Measurements from ENCODE around the gene FAM227B. TPM values are rescaled to one million over a fixed set of nuclear protein-coding genes. Genes with fewer than 3 reads are reported as not detected.

Gene FAM227B
- total RNA-seq, 1 experiment from 2014 or later = 0.98 TPM

- Histone ChIP-seq H3K27ac (ENCODE audit: low read length) (no peak overlapping the region), H3F3A (ENCODE audit: low read length, unreplicated experiment) (no peaks in the 10 kb centered on the region), H4K20me1 (ENCODE audit: low read length) (no peaks in the 10 kb centered on the region), H3K9me3 (ENCODE audit: low read length) (no peaks in the 10 kb centered on the region), H3K4me3 (ENCODE audit: low read length) (no peak overlapping the region), H3K79me2 (ENCODE audit: low read length) (no peaks in the 10 kb centered on the region), H3K36me3 (ENCODE audit: low read depth, low read length) (no peaks in the 10 kb centered on the region), H3K27me3 (ENCODE audit: low read length) (no peaks in the 10 kb centered on the region), H2AFZ (ENCODE audit: low read length) (no peak overlapping the region), H3K4me1 (ENCODE audit: insufficient read depth, low read length) (no peaks in the 10 kb centered on the region), H3K4me2 (ENCODE audit: low read length) (no peak overlapping the region), H3K9ac (ENCODE audit: low read length) (no peak overlapping the region), H3K9me2 (replicated peaks; ENCODE audit: low read length) (no peaks in the 10 kb centered on the region)
- ATAC-seq (no peak), DNase-seq (no peak)
- TF ChIP-seq CTCF (conservative IDR thresholded peaks at IDR 0.05; ENCODE audit: low read depth, low read length) (no peak), EZH2 (IDR thresholded peaks at IDR 0.05; ENCODE audit: low read length, unreplicated experiment) (no peak), EZH2phosphoT487 (IDR thresholded peaks at IDR 0.05; ENCODE audit: borderline replicate concordance, low read length) (no peak)
- POLR2A ChIA-PET (ENCODE audit: unreplicated experiment) = no interaction called here
- no TSS peak for BruUV-seq (replicated peaks)
- intact Hi-C loops (cut with micrococcal nuclease) = loop anchor here (5.0 kb wide), 2 partner anchors 563 to 627 kb away; no protein-coding TSS in a partner anchor
- CTCF ChIA-PET = no interaction called here
Observed at GRCh38 chr15:49424954-49425353, 195.7 kb downstream of the FAM227B start.

GRCh38 chr15:49423901-49424550 is 196.6 kb downstream of the FAM227B start:
- Histone ChIP-seq H3K4me1 (ENCODE audit: insufficient read depth, low read length) (no peaks in the 10 kb centered on the region), H3K9me3 (ENCODE audit: low read length) (no peaks in the 10 kb centered on the region), H2AFZ (ENCODE audit: low read length) (no peak overlapping the region), H3K36me3 (ENCODE audit: low read depth, low read length) (no peaks in the 10 kb centered on the region), H3K27ac (ENCODE audit: low read length) (no peak overlapping the region), H3K4me2 (ENCODE audit: low read length) (no peak overlapping the region), H4K20me1 (ENCODE audit: low read length) (no peaks in the 10 kb centered on the region), H3K79me2 (ENCODE audit: low read length) (no peaks in the 10 kb centered on the region), H3K4me3 (ENCODE audit: low read length) (no peak overlapping the region), H3K27me3 (ENCODE audit: low read length) (no peaks in the 10 kb centered on the region), H3K9ac (ENCODE audit: low read length) (no peak overlapping the region), H3F3A (ENCODE audit: low read length, unreplicated experiment) (no peaks in the 10 kb centered on the region), H3K9me2 (replicated peaks; ENCODE audit: low read length) (no peaks in the 10 kb centered on the region)
- no TSS peak for BruUV-seq (replicated peaks)
- ChIA-PET POLR2A (ENCODE audit: unreplicated experiment) (no interaction called here), CTCF (no interaction called here)
- DNase-seq (no peak), ATAC-seq (no peak)
- TF ChIP-seq EZH2 (IDR thresholded peaks at IDR 0.05; ENCODE audit: low read length, unreplicated experiment) (no peak), EZH2phosphoT487 (IDR thresholded peaks at IDR 0.05; ENCODE audit: borderline replicate concordance, low read length) (no peak), CTCF (conservative IDR thresholded peaks at IDR 0.05; ENCODE audit: low read depth, low read length) (no peak)
- intact Hi-C loops (cut with micrococcal nuclease) = loop anchor here (2.0 to 5.0 kb wide), 3 partner anchors 562 to 628 kb away; no protein-coding TSS in a partner anchor

- H3K9ac ChIP-seq (ENCODE audit: low read length) = no peak within 1 kb of the TSS
- H3K9me3 ChIP-seq (ENCODE audit: low read length) = no peaks in the 10 kb centered on the region
- intact Hi-C loops (cut with micrococcal nuclease) = loop anchor here (2.0 to 5.0 kb wide), 3 partner anchors 561 to 629 kb away; no protein-coding TSS in a partner anchor
- ATAC-seq (0 out of 2 replicates have a peak, but pooled peaks have one; percentile 27), DNase-seq (no peak)
- TF ChIP-seq EZH2 (IDR thresholded peaks at IDR 0.05; ENCODE audit: low read length, unreplicated experiment) (no peak), EZH2phosphoT487 (IDR thresholded peaks at IDR 0.05; ENCODE audit: borderline replicate concordance, low read length) (no peak), CTCF (conservative IDR thresholded peaks at IDR 0.05; ENCODE audit: low read depth, low read length) (no peak)
- no peaks in the 10 kb centered on the region for H4K20me1 ChIP-seq (ENCODE audit: low read length)
- H3K36me3 ChIP-seq (ENCODE audit: low read depth, low read length) = no peaks in the 10 kb centered on the region
- no peak within 1 kb of the TSS for H3K4me3 ChIP-seq (ENCODE audit: low read length)
- no peaks in the 10 kb centered on the region for H3F3A ChIP-seq (ENCODE audit: low read length, unreplicated experiment)
- H3K79me2 ChIP-seq (ENCODE audit: low read length) = no peaks in the 10 kb centered on the region
- no peaks in the 10 kb centered on the region for H3K4me1 ChIP-seq (ENCODE audit: insufficient read depth, low read length)
- H3K27ac ChIP-seq (ENCODE audit: low read length) = no peak within 1 kb of the TSS
- no peak within 1 kb of the TSS; the same call in 1 of the 2 replicates for H3K4me2 ChIP-seq (ENCODE audit: low read length)
- POLR2A ChIA-PET (ENCODE audit: unreplicated experiment) = interaction anchor here (0.6 kb wide), 1 partner anchor 73 kb away, joined by 5 read pairs; no protein-coding TSS in a partner anchor
- no peaks in the 10 kb centered on the region for H3K27me3 ChIP-seq (ENCODE audit: low read length)
- no peak within 1 kb of the TSS for H2AFZ ChIP-seq (ENCODE audit: low read length)
- no peaks in the 10 kb centered on the region for H3K9me2 ChIP-seq (replicated peaks; ENCODE audit: low read length)
- CTCF ChIA-PET = interaction anchor here (0.7 to 1.6 kb wide), 4 partner anchors 99 to 722 kb away, joined by 3 to 5 read pairs (median 3); no protein-coding TSS in a partner anchor
- no TSS peak for BruUV-seq (replicated peaks)
Observed at GRCh38 chr15:49423021-49423420, 197.6 kb downstream of the FAM227B start, which contains the start of gene FGF7. TSS of gene FGF7 (plus strand) at chr15:49423242. CDS start at chr15:49424298, 1,056 bp downstream.
